IPS-11a (cell line): ENCODE data around the gene TFIP11.

ENCODE experiments used
- H3K4me3 ChIP-seq: one replicate; pipeline ENCODE4 v1.5.1; 2013; ENCODE audit warnings: low read depth, low read length, control low read depth

TFIP11 gene

GRCh38 chr22:26452236-26453016 is 59.8 kb downstream of the TFIP11 start:
- no peak overlapping the region for H3K4me3 ChIP-seq

GRCh38 chr22:26450453-26451185 is 61.7 kb downstream of the TFIP11 start:
- no peak overlapping the region for H3K4me3 ChIP-seq

DNA sequence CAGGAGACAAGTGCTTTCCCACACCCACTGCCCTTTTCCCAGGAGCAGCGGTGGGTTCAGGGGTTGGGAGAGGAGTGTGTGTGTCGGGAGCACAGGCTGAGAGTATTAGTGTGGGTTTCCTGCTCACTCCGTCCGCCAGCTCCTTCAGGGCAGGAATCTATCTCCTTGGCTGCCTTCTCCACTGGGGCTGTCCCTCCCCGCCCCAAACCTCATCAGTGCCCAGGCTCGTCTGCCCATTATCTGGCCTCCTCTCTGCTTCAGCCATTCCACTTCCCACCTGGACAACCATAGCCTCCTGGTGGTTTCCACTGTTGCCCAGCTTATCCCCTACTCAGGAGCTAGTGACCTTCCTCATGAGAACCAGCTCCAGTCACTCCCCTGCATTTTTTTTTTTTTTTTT is 63.3 kb downstream of the TFIP11 start:
- no peak overlapping the region for H3K4me3 ChIP-seq

GRCh38 chr22:26448334-26448733 is 63.9 kb downstream of the TFIP11 start:
- H3K4me3 ChIP-seq = no peak overlapping the region

GRCh38 chr22:26447584-26448329 is 64.5 kb downstream of the TFIP11 start:
- H3K4me3 ChIP-seq = no peak overlapping the region

GRCh38 chr22:26446808-26447515 is 65.3 kb downstream of the TFIP11 start:
- no peak overlapping the region for H3K4me3 ChIP-seq

DNA sequence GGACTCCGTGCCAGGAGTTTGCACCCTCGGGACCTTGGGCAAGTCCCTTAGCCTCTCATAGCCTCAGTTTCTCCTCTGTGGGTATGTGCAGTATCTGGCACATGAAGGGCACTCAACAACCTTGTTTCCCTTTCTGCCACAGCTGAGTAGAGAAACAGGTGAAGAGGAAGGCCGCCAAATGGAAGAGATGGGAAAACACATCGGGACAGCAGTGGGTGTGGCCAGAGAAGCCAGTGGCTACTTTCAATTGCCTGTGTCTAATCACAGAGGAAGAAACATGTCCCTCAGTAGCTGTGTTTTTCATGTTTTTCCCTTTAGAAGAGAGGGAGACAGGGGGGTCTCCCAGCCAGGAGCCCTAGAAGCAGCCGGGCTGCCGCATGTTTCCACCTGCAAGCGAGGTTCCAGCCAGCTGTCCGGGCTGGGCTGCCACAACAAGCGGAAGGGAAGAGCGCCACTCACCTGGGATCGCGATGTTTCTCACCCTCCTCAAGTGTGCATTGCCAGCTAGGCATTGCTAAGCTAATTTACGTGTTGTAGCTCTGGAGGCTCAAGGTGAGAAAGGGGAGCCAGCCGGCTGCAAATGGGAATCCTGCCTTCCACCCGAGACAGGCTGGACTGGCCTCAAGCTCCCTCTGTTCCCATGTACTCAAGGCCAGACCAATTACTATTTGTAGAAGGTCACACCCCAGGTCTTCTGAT is 66.5 kb downstream of the TFIP11 start:
- H3K4me3 ChIP-seq = no peak overlapping the region

DNA sequence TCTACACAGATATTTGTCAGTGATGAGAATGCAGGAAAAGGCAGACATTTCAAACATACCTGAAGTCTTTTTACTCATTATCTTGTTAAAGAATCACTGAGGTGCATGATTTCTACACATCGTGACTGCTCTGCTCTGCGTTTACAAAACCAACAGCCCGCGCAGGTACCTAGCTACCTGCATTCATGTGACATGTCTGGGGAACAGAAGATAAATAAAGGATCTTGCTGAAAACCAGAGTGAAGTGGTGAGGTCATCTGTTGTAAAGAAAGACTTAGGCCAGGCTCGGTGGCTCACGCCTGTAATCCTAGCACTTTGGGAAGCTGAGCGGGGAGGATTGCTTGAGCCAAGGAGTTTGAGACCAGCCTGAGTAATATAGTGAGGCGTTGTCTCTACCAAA is 67.5 kb downstream of the TFIP11 start:
- no peak overlapping the region for H3K4me3 ChIP-seq

DNA sequence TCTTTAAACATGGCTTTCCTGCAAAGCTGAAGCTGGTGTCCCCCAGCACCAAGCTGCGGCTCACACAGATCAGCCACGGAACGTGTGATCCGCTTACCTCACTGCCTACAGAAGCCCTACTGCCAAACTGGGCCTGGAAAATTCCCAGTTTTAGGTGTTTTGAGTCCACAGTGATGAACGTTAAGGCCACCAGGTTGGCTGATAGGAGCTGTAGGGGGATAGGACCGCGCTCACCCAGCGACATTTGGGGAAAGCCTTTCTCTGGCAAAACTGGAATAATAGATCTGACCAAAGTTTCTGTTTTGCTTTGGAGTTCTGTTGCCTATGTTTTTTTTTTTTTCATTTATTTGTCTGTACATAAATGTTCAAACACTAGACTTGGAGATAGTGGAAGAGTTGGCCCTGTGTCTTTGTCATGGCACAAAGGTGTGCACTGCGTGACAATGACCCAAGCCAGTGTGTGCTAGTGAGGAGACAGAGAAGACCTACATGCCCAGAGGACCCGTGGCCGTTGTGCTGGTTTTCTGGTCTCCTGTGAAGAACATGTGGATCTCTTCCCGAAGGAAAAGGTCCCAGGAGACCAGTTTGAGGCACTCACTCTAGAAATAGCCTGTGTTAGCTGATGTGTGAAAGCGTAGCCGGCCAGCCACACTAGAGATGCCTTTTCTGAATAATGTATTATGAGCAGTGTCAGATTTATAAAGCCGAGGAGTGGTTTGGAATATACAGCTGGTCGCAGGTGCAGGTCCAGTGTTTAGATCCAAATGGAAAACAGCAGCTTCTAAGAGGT is 68.2 kb downstream of the TFIP11 start:
- H3K4me3 ChIP-seq = no peak overlapping the region

GRCh38 chr22:26442086-26442756 is 70.1 kb downstream of the TFIP11 start:
- H3K4me3 ChIP-seq = no peak overlapping the region
